Hepatocyte (in vitro differentiated cells): ENCODE data around the gene SPSB4. TPM values are rescaled to one million over a fixed set of nuclear protein-coding genes. Genes with fewer than 3 reads are reported as not detected.

Experiments
- DNase-seq: peaks from one replicate; pipeline ENCODE4 v3.0.0-alpha.2; 2016; ENCODE audit warnings: low spot score
- H2AFZ ChIP-seq: fragments of 200-600 bp; sonication (generic); 2 replicates; pipeline ENCODE4 v1.6.0; 2016; ENCODE audit warnings: antibody characterized with exemption, mild to moderate bottlenecking
- H3K27ac ChIP-seq: fragments of 200-600 bp; sonication (generic); 2 replicates; pipeline ENCODE4 v1.5.1; 2016; ENCODE audit warnings: mild to moderate bottlenecking
- H3K27me3 ChIP-seq: fragments of 200-600 bp; sonication (generic); 2 replicates; pipeline ENCODE4 v1.6.1; 2016
- H3K36me3 ChIP-seq: fragments of 200-600 bp; sonication (generic); replicated peaks from 2 replicates; pipeline ENCODE4 v1.5.1; 2016; ENCODE audit warnings: low read depth; ENCODE audit not compliant: insufficient read depth
- H3K4me1 ChIP-seq: fragments of 200-600 bp; sonication (generic); 2 replicates; pipeline ENCODE4 v1.5.1; 2016; ENCODE audit warnings: mild to moderate bottlenecking, moderate library complexity; ENCODE audit not compliant: insufficient read depth
- H3K4me2 ChIP-seq: fragments of 200-600 bp; sonication (generic); 2 replicates; pipeline ENCODE4 v1.6.0; 2016
- H3K4me3 ChIP-seq: fragments of 200-600 bp; sonication (generic); 2 replicates; pipeline ENCODE4 v1.5.1; 2016; ENCODE audit warnings: mild to moderate bottlenecking
- H3K79me2 ChIP-seq: fragments of 200-600 bp; sonication (generic); 2 replicates; pipeline ENCODE4 v1.6.0; 2017; ENCODE audit warnings: mild to moderate bottlenecking
- H3K9me2 ChIP-seq: fragments of 200-600 bp; sonication (generic); replicated peaks from 2 replicates; pipeline ENCODE4 v1.6.0; 2017; ENCODE audit warnings: mild to moderate bottlenecking; ENCODE audit not compliant: insufficient read depth
- H3K9me3 ChIP-seq: fragments of 200-600 bp; sonication (generic); 2 replicates; pipeline ENCODE4 v1.5.1; 2016; ENCODE audit warnings: low read depth, mild to moderate bottlenecking
- H4K20me1 ChIP-seq: fragments of 200-600 bp; sonication (generic); 2 replicates; pipeline ENCODE4 v1.6.0; 2016; ENCODE audit warnings: mild to moderate bottlenecking; ENCODE audit not compliant: insufficient read depth, poor library complexity, severe bottlenecking
- CTCF ChIP-seq: fragments of 200-600 bp; sonication (generic); IDR thresholded peaks from 2 replicates; pipeline ENCODE4 v1.5.1; 2016; ENCODE audit warnings: antibody characterized with exemption, mild to moderate bottlenecking; ENCODE audit not compliant: poor library complexity
- EZH2 ChIP-seq: fragments of 200-600 bp; sonication (generic); IDR thresholded peaks from 2 replicates; pipeline ENCODE4 v1.6.1; 2016; ENCODE audit warnings: antibody characterized with exemption, mild to moderate bottlenecking, borderline replicate concordance
- EZH2phosphoT487 ChIP-seq: fragments of 200-600 bp; sonication (generic); IDR thresholded peaks from one replicate; pipeline ENCODE4 v1.6.1; 2018; ENCODE audit warnings: antibody characterized with exemption, mild to moderate bottlenecking, low read depth, moderate library complexity; ENCODE audit not compliant: unreplicated experiment, severe bottlenecking
- WGBS: methylation state at CpG from one replicate; pipeline ENCODE4 v1.1.6; 2016; ENCODE audit warnings: low lambda C conversion rate; ENCODE audit errors: missing lambda C conversion rate; 5-methylcytosine and 5-hydroxymethylcytosine counted together
- polyA plus RNA-seq: library from polyadenylated mRNA; unstranded; fragments of >200 nt; fragmentation: Nextera tagmentation; extraction: Ambion mirVana; gene quantifications from 2 replicates; pipeline ENCODE4 v1.2.1, GENCODE V29; 2016
- total RNA-seq: library from RNA; depleted of rRNA; stranded (reverse); fragments of >200 nt; gene quantifications from 2 replicates; pipeline ENCODE4 v1.2.3, GENCODE V29; 2014

Gene SPSB4
- total and polyA plus RNA-seq, 2 experiments from 2014 or later = 1.0 to 1.3 TPM

GRCh38 chr3:141129541-141130011, 78.4 kb downstream of the SPSB4 start:
- no peaks in the 10 kb centered on the region for H3K79me2 ChIP-seq
- no peak for DNase-seq
- H2AFZ ChIP-seq = no peak overlapping the region
- TF ChIP-seq EZH2 (no peak), EZH2phosphoT487 (no peak), CTCF (no peak)
- no peak overlapping the region for H3K27ac ChIP-seq
- no peak overlapping the region for H3K4me3 ChIP-seq
- 86% methylated on average over 8 of the region's 8 CpGs for whole genome bisulfite sequencing
- no peaks in the 10 kb centered on the region for H3K4me1 ChIP-seq
- H3K36me3 ChIP-seq = no peaks in the 10 kb centered on the region
- no peak overlapping the region for H3K4me2 ChIP-seq
- no peaks in the 10 kb centered on the region for H4K20me1 ChIP-seq
- no peaks in the 10 kb centered on the region for H3K9me2 ChIP-seq
- H3K27me3 ChIP-seq = no peaks in the 10 kb centered on the region
- no peaks in the 10 kb centered on the region for H3K9me3 ChIP-seq

GRCh38 chr3:141143517-141143916, 92.4 kb downstream of the SPSB4 start:
- H3K9me3 ChIP-seq = no peaks in the 10 kb centered on the region
- no peak overlapping the region for H3K4me3 ChIP-seq
- no peaks in the 10 kb centered on the region for H4K20me1 ChIP-seq
- no peak overlapping the region for H2AFZ ChIP-seq
- DNase-seq = no peak
- H3K27me3 ChIP-seq = no peaks in the 10 kb centered on the region
- TF ChIP-seq CTCF (no peak), EZH2 (no peak)
- no peaks in the 10 kb centered on the region for H3K79me2 ChIP-seq
- H3K4me1 ChIP-seq = no peaks in the 10 kb centered on the region
- no peaks in the 10 kb centered on the region for H3K36me3 ChIP-seq
- H3K4me2 ChIP-seq = no peak overlapping the region
- no peak overlapping the region for H3K27ac ChIP-seq
- H3K9me2 ChIP-seq = no peaks in the 10 kb centered on the region

- 94% methylated on average over 11 of the region's 11 CpGs for WGBS
- DNase-seq = no peak
- H3K4me2 ChIP-seq = no peak overlapping the region
- H3K79me2 ChIP-seq = no peaks in the 10 kb centered on the region
- no peak overlapping the region for H3K27ac ChIP-seq
- no peaks in the 10 kb centered on the region for H3K36me3 ChIP-seq
- no peak overlapping the region for H2AFZ ChIP-seq
- H3K9me3 ChIP-seq = no peaks in the 10 kb centered on the region
- H3K4me1 ChIP-seq = no peaks in the 10 kb centered on the region
- TF ChIP-seq EZH2 (no peak), EZH2phosphoT487 (no peak), CTCF (no peak)
- H3K9me2 ChIP-seq = no peaks in the 10 kb centered on the region
- no peaks in the 10 kb centered on the region for H3K27me3 ChIP-seq
- no peaks in the 10 kb centered on the region for H4K20me1 ChIP-seq
- no peak overlapping the region for H3K4me3 ChIP-seq
Observed at GRCh38 chr3:141146979-141147470, 95.9 kb downstream of the SPSB4 start.

- no peaks in the 10 kb centered on the region for H3K9me2 ChIP-seq
- H3K4me1 ChIP-seq = no peaks in the 10 kb centered on the region
- H3K4me2 ChIP-seq = no peak overlapping the region
- TF ChIP-seq EZH2phosphoT487 = no peak
- TF ChIP-seq CTCF = no peak
- no peak for TF ChIP-seq EZH2
- H3K27me3 ChIP-seq = no peaks in the 10 kb centered on the region
- H3K36me3 ChIP-seq = no peaks in the 10 kb centered on the region
- H3K79me2 ChIP-seq = no peaks in the 10 kb centered on the region
- 72% methylated on average over 9 of the region's 9 CpGs for WGBS
- no peak overlapping the region for H3K4me3 ChIP-seq
- no peak overlapping the region for H2AFZ ChIP-seq
- no peaks in the 10 kb centered on the region for H4K20me1 ChIP-seq
- H3K27ac ChIP-seq = no peak overlapping the region
- no peak for DNase-seq
- H3K9me3 ChIP-seq = no peaks in the 10 kb centered on the region
Observed at GRCh38 chr3:141147657-141148056, 96.5 kb downstream of the SPSB4 start.
